Measurements from ENCODE around the gene CADPS2.

The CADPS2 gene

GRCh38 chr7:122394512-122394911, 491.7 kb downstream of the CADPS2 start:
- no peak for ATAC-seq (ENCODE audit: low read depth)
- Histone ChIP-seq H3K9me3 (ENCODE audit: severe bottlenecking) (no peaks in the 10 kb centered on the region), H3K36me3 (ENCODE audit: low read depth) (no peaks in the 10 kb centered on the region), H3K4me1 (ENCODE audit: insufficient read depth, poor library complexity, severe bottlenecking) (no peaks in the 10 kb centered on the region), H3K27me3 (ENCODE audit: insufficient read depth, poor library complexity, severe bottlenecking) (no peaks in the 10 kb centered on the region), H3K4me3 (ENCODE audit: severe bottlenecking) (no peak overlapping the region), H3K27ac (ENCODE audit: poor library complexity, severe bottlenecking) (no peak overlapping the region)
- TF ChIP-seq CTCF (IDR thresholded peaks at IDR 0.05; ENCODE audit: poor library complexity, severe bottlenecking), result no peak
- no peak for DNase-seq (ENCODE audit: low spot score)

- no peak for TF ChIP-seq CTCF (IDR thresholded peaks at IDR 0.05; ENCODE audit: poor library complexity, severe bottlenecking)
- Histone ChIP-seq H3K36me3 (ENCODE audit: low read depth) (no peaks in the 10 kb centered on the region), H3K27me3 (ENCODE audit: insufficient read depth, poor library complexity, severe bottlenecking) (no peaks in the 10 kb centered on the region), H3K9me3 (ENCODE audit: severe bottlenecking) (no peaks in the 10 kb centered on the region), H3K4me1 (ENCODE audit: insufficient read depth, poor library complexity, severe bottlenecking) (no peaks in the 10 kb centered on the region), H3K4me3 (ENCODE audit: severe bottlenecking) (no peak overlapping the region), H3K27ac (ENCODE audit: poor library complexity, severe bottlenecking) (no peak overlapping the region)
- ATAC-seq (ENCODE audit: low read depth) (no peak), DNase-seq (ENCODE audit: low spot score) (no peak)
These were observed 501.7 kb downstream of the CADPS2 start for GRCh38 chr7:122384528-122384927.

- Histone ChIP-seq H3K9me3 (ENCODE audit: severe bottlenecking) (no peaks in the 10 kb centered on the region), H3K4me3 (ENCODE audit: severe bottlenecking) (no peak overlapping the region), H3K27me3 (ENCODE audit: insufficient read depth, poor library complexity, severe bottlenecking) (no peaks in the 10 kb centered on the region), H3K4me1 (ENCODE audit: insufficient read depth, poor library complexity, severe bottlenecking) (no peaks in the 10 kb centered on the region), H3K36me3 (ENCODE audit: low read depth) (no peaks in the 10 kb centered on the region), H3K27ac (ENCODE audit: poor library complexity, severe bottlenecking) (no peak overlapping the region)
- TF ChIP-seq CTCF (IDR thresholded peaks at IDR 0.05; ENCODE audit: poor library complexity, severe bottlenecking), result no peak
- no peak for ATAC-seq (ENCODE audit: low read depth)
- DNase-seq (ENCODE audit: low spot score), result no peak
These were observed 502.3 kb downstream of the CADPS2 start for GRCh38 chr7:122383934-122384333.

GRCh38 chr7:122380992-122381391, 505.3 kb downstream of the CADPS2 start:
- no peak for DNase-seq (ENCODE audit: low spot score)
- H3K4me1 ChIP-seq (ENCODE audit: insufficient read depth, poor library complexity, severe bottlenecking), result no peaks in the 10 kb centered on the region
- H3K27me3 ChIP-seq (ENCODE audit: insufficient read depth, poor library complexity, severe bottlenecking), result no peaks in the 10 kb centered on the region
- no peak for ATAC-seq (ENCODE audit: low read depth)
- H3K36me3 ChIP-seq (ENCODE audit: low read depth), result no peaks in the 10 kb centered on the region
- H3K27ac ChIP-seq (ENCODE audit: poor library complexity, severe bottlenecking), result no peak overlapping the region
- no peak overlapping the region for H3K4me3 ChIP-seq (ENCODE audit: severe bottlenecking)
- TF ChIP-seq CTCF (IDR thresholded peaks at IDR 0.05; ENCODE audit: poor library complexity, severe bottlenecking), result no peak
- H3K9me3 ChIP-seq (ENCODE audit: severe bottlenecking), result no peaks in the 10 kb centered on the region

- no peak for TF ChIP-seq CTCF (IDR thresholded peaks at IDR 0.05; ENCODE audit: poor library complexity, severe bottlenecking)
- Histone ChIP-seq H3K4me1 (ENCODE audit: insufficient read depth, poor library complexity, severe bottlenecking) (no peaks in the 10 kb centered on the region), H3K9me3 (ENCODE audit: severe bottlenecking) (no peaks in the 10 kb centered on the region), H3K27me3 (ENCODE audit: insufficient read depth, poor library complexity, severe bottlenecking) (no peaks in the 10 kb centered on the region), H3K36me3 (ENCODE audit: low read depth) (no peaks in the 10 kb centered on the region), H3K4me3 (ENCODE audit: severe bottlenecking) (no peak overlapping the region), H3K27ac (ENCODE audit: poor library complexity, severe bottlenecking) (no peak overlapping the region)
- DNase-seq (ENCODE audit: low spot score), result no peak
- no peak for ATAC-seq (ENCODE audit: low read depth)
These were observed 506.8 kb downstream of the CADPS2 start for GRCh38 chr7:122379491-122379890.
